Measurements from ENCODE around the gene BARHL2.

GRCh38 chr1:90713741-90714509 lies 3.2 kb downstream of the BARHL2 start:
- TF ChIP-seq CTCF (IDR thresholded peaks at IDR 0.05) (no peak), ZFX (IDR thresholded peaks at IDR 0.05; ENCODE audit: borderline replicate concordance) (no peak)

Data from 22Rv1 (cell line).